HepG2 (cell line): ENCODE measurements around the gene NLGN2. TPM values are rescaled to one million over a fixed set of nuclear protein-coding genes. Genes with fewer than 3 reads are reported as not detected.

Source experiments
- ATF7-NPFF ChIP-seq: sonication (generic); formaldehyde crosslinking; IDR thresholded peaks from 2 replicates; pipeline ENCODE4 v1.8.1; 2023; ENCODE audit warnings: mild to moderate bottlenecking, low read depth, missing genetic modification reagents, moderate library complexity
- ONECUT2 ChIP-seq: sonication (generic); formaldehyde crosslinking; IDR thresholded peaks from 2 replicates; pipeline ENCODE4 v1.4.0; 2020; ENCODE audit warnings: missing genetic modification reagents
- SMARCE1 ChIP-seq: fragments of 450-650 bp; IDR thresholded peaks from 2 replicates; pipeline ENCODE4 v1.6.1; 2017; ENCODE audit warnings: borderline replicate concordance
- SRSF1 ChIP-seq: fragments of 200-400 bp; formaldehyde crosslinking; optimal IDR thresholded peaks from 2 replicates; pipeline ENCODE3; 2017; ENCODE audit warnings: mild to moderate bottlenecking, low read depth, low read length, moderate library complexity
- ZBTB40 ChIP-seq, 2 experiments: fragments of 450-650 bp in 1 of 2; sonication (generic) in 1 of 2; formaldehyde crosslinking in 1 of 2; IDR thresholded peaks; 2 replicates each; pipeline versions ENCODE4 v1.6.1 to v1.8.0; 2016 to 2022; ENCODE audit warnings: antibody characterized with exemption in 1 of 2, mild to moderate bottlenecking in 1 of 2, missing genetic modification reagents in 1 of 2
- polyA plus RNA-seq, 8 experiments: library from polyadenylated mRNA; depleted of rRNA in 3 of 8; stranded (reverse) in 7 of 8; unstranded in 1 of 8; fragments of >200 nt; fragmentation: Illumina TruSeq in 4 of 8; extraction: Trizol in 4 of 8; gene quantifications; 2 replicates each; pipeline versions ENCODE4 v1.2.1 to v1.2.3, GENCODE V29; 2011 to 2016; ENCODE audit warnings: low read depth in 4 of 8, missing spikeins in 1 of 8, mixed read lengths in 1 of 8; ENCODE audit not compliant: insufficient read depth in 1 of 8
- total RNA-seq, 5 experiments: library from RNA; depleted of rRNA; stranded (reverse); fragments of >200 nt; fragmentation: Illumina TruSeq; extraction: Trizol; gene quantifications; 2 replicates each; pipeline ENCODE4 v1.2.3, GENCODE V29; 2016; ENCODE audit warnings: low read depth in 1 of 5
- TF ChIP-seq, protein P1 (sequence below): sonication (generic); formaldehyde crosslinking; IDR thresholded peaks from 2 replicates; pipeline ENCODE4 v1.4.0; 2020; ENCODE audit warnings: missing genetic modification reagents
- TF ChIP-seq, protein P2 (sequence below): sonication (generic); formaldehyde crosslinking; conservative IDR thresholded peaks from 2 replicates; pipeline ENCODE4 v1.8.0; 2022; ENCODE audit warnings: missing genetic modification reagents
- TF ChIP-seq, protein P3 (sequence below): sonication (generic); formaldehyde crosslinking; IDR thresholded peaks from 2 replicates; pipeline ENCODE4 v1.4.0; 2020; ENCODE audit warnings: mild to moderate bottlenecking, missing genetic modification reagents

The NLGN2 gene
- total and polyA plus RNA-seq, 2 of the 13 experiments (the other 11 are each of a cell fraction or from before 2014, with no cell fraction given): 1.9 to 11.0 TPM

DNA sequence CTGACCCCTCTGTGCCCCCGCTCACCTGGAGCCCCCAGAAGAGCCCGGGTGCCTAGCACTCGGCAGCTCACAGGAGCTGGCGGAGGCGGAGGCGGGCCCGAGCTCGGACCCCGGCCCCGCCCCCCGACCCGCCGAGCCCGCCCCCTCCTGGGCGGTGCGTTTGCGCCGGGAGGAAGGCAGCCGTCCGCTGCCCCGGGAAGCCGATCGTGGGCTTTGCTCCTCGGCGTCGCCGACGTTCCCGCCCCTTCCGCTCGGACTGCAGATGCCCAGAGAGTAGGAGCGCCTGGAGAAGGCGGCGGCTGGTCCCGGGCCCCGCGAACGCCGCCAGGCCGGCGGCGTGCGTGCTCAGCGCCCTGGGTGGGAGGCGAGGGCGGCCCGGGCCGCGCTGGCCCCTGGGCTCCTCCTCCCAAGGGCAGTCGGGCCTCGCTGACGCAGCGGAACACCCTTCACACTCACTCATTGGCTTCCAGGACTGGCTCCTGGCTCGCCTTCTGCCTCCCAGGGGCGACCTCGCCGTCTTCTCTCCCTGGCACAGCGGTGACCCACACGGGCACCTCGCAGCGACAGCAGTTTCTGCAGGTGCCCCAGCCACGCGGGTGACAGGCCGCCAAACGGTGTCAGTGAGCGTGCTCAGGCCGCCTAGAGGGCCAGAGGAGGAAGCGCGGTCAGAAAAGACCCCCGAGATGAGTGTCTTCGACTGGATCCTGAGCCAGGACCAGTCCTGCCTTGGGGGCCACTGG lies 13.0 kb upstream of the NLGN2 start, which contains the start of gene PLSCR3 (continued):
- TF ChIP-seq ZBTB40 (IDR thresholded peaks at IDR 0.05) (no peak), ZBTB40 (CRISPR knock-in tag; IDR thresholded peaks at IDR 0.05) (no peak; the same call in 1 of the 2 replicates), ATF7-NPFF (peak; percentile 81), SRSF1 (no peak), ONECUT2 (CRISPR knock-in tag) (no peak), SMARCE1 (no peak)
- TF ChIP-seq, protein P1, sequence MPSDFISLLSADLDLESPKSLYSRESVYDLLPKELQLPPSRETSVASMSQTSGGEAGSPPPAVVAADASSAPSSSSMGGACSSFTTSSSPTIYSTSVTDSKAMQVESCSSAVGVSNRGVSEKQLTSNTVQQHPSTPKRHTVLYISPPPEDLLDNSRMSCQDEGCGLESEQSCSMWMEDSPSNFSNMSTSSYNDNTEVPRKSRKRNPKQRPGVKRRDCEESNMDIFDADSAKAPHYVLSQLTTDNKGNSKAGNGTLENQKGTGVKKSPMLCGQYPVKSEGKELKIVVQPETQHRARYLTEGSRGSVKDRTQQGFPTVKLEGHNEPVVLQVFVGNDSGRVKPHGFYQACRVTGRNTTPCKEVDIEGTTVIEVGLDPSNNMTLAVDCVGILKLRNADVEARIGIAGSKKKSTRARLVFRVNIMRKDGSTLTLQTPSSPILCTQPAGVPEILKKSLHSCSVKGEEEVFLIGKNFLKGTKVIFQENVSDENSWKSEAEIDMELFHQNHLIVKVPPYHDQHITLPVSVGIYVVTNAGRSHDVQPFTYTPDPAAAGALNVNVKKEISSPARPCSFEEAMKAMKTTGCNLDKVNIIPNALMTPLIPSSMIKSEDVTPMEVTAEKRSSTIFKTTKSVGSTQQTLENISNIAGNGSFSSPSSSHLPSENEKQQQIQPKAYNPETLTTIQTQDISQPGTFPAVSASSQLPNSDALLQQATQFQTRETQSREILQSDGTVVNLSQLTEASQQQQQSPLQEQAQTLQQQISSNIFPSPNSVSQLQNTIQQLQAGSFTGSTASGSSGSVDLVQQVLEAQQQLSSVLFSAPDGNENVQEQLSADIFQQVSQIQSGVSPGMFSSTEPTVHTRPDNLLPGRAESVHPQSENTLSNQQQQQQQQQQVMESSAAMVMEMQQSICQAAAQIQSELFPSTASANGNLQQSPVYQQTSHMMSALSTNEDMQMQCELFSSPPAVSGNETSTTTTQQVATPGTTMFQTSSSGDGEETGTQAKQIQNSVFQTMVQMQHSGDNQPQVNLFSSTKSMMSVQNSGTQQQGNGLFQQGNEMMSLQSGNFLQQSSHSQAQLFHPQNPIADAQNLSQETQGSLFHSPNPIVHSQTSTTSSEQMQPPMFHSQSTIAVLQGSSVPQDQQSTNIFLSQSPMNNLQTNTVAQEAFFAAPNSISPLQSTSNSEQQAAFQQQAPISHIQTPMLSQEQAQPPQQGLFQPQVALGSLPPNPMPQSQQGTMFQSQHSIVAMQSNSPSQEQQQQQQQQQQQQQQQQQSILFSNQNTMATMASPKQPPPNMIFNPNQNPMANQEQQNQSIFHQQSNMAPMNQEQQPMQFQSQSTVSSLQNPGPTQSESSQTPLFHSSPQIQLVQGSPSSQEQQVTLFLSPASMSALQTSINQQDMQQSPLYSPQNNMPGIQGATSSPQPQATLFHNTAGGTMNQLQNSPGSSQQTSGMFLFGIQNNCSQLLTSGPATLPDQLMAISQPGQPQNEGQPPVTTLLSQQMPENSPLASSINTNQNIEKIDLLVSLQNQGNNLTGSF (CRISPR knock-in tag): no peak
- TF ChIP-seq, protein P2, sequence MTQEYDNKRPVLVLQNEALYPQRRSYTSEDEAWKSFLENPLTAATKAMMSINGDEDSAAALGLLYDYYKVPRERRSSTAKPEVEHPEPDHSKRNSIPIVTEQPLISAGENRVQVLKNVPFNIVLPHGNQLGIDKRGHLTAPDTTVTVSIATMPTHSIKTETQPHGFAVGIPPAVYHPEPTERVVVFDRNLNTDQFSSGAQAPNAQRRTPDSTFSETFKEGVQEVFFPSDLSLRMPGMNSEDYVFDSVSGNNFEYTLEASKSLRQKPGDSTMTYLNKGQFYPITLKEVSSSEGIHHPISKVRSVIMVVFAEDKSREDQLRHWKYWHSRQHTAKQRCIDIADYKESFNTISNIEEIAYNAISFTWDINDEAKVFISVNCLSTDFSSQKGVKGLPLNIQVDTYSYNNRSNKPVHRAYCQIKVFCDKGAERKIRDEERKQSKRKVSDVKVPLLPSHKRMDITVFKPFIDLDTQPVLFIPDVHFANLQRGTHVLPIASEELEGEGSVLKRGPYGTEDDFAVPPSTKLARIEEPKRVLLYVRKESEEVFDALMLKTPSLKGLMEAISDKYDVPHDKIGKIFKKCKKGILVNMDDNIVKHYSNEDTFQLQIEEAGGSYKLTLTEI (CRISPR knock-in tag): no peak
- TF ChIP-seq, protein P3, sequence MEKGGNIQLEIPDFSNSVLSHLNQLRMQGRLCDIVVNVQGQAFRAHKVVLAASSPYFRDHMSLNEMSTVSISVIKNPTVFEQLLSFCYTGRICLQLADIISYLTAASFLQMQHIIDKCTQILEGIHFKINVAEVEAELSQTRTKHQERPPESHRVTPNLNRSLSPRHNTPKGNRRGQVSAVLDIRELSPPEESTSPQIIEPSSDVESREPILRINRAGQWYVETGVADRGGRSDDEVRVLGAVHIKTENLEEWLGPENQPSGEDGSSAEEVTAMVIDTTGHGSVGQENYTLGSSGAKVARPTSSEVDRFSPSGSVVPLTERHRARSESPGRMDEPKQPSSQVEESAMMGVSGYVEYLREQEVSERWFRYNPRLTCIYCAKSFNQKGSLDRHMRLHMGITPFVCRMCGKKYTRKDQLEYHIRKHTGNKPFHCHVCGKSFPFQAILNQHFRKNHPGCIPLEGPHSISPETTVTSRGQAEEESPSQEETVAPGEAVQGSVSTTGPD: no peak
